OCI-LY1 (cell line): ENCODE data around the gene ANKHD1.

Source experiments
- H2AFZ ChIP-seq: fragments of 200-600 bp; sonication (generic), shearing (Covaris generic); 2 replicates; pipeline ENCODE4 v1.6.0; 2014; ENCODE audit warnings: antibody characterized with exemption, mild to moderate bottlenecking, low read length
- H3F3A ChIP-seq: fragments of 200-600 bp; sonication (generic), shearing (Covaris generic); 2 replicates; pipeline ENCODE4 v1.6.0; 2014; ENCODE audit warnings: mild to moderate bottlenecking, antibody characterized with exemption, low read length, moderate library complexity; ENCODE audit not compliant: insufficient read depth
- H3K27ac ChIP-seq: fragments of 200-600 bp; sonication (generic); 2 replicates; pipeline ENCODE4 v1.5.1; 2014; ENCODE audit warnings: low read length, mixed run types, mild to moderate bottlenecking, low read depth; ENCODE audit not compliant: poor library complexity, severe bottlenecking
- H3K27me3 ChIP-seq: fragments of 200-600 bp; sonication (generic); 2 replicates; pipeline ENCODE4 v1.6.0; 2014; ENCODE audit warnings: antibody characterized with exemption, mild to moderate bottlenecking, low read length, moderate library complexity; ENCODE audit not compliant: insufficient read depth
- H3K36me3 ChIP-seq: fragments of 200-600 bp; sonication (generic); 2 replicates; pipeline ENCODE4 v1.6.1; 2014; ENCODE audit warnings: mild to moderate bottlenecking, antibody characterized with exemption, low read length, moderate library complexity, mixed read lengths; ENCODE audit not compliant: insufficient read depth
- H3K4me1 ChIP-seq: fragments of 200-600 bp; sonication (generic); 2 replicates; pipeline ENCODE4 v1.5.1; 2014; ENCODE audit warnings: mild to moderate bottlenecking, low read length, moderate library complexity; ENCODE audit not compliant: insufficient read depth, severe bottlenecking
- H3K4me2 ChIP-seq: fragments of 200-600 bp; sonication (generic), shearing (Covaris generic); 2 replicates; pipeline ENCODE4 v1.6.1; 2014; ENCODE audit warnings: low read length
- H3K4me3 ChIP-seq: fragments of 200-600 bp; sonication (generic); 2 replicates; pipeline ENCODE4 v1.5.1; 2014; ENCODE audit warnings: low read length, low read depth, mild to moderate bottlenecking, mixed read lengths; ENCODE audit not compliant: poor library complexity, severe bottlenecking
- H3K79me2 ChIP-seq: fragments of 200-600 bp; shearing (Covaris generic); 2 replicates; pipeline ENCODE4 v1.6.1; 2016; ENCODE audit warnings: mixed run types, low read length, mixed read lengths; ENCODE audit not compliant: insufficient read depth
- H3K9ac ChIP-seq: fragments of 200-600 bp; sonication (generic), shearing (Covaris generic); 2 replicates; pipeline ENCODE4 v1.6.1; 2014; ENCODE audit warnings: mild to moderate bottlenecking, low read length, mixed read lengths
- H3K9me2 ChIP-seq: fragments of 200-600 bp; sonication (generic), shearing (Covaris generic); 2 replicates; pipeline ENCODE4 v1.6.1; 2014; ENCODE audit warnings: low read depth, mild to moderate bottlenecking, low read length, mixed read lengths
- H3K9me3 ChIP-seq: fragments of 200-600 bp; shearing (Covaris generic); 2 replicates; pipeline ENCODE4 v1.6.1; 2014; ENCODE audit warnings: low read length, mixed read lengths
- H4K20me1 ChIP-seq: fragments of 200-600 bp; sonication (generic), shearing (Covaris generic); 2 replicates; pipeline ENCODE4 v1.6.0; 2016; ENCODE audit warnings: mild to moderate bottlenecking, low read length; ENCODE audit not compliant: insufficient read depth
- CTCF ChIP-seq: fragments of 200-600 bp; sonication (generic), shearing (Covaris generic); IDR thresholded peaks from 2 replicates; pipeline ENCODE4 v1.5.1; 2017; ENCODE audit warnings: mild to moderate bottlenecking, antibody characterized with exemption, low read length, moderate library complexity, mixed read lengths
- EZH2 ChIP-seq: fragments of 200-600 bp; sonication (generic), shearing (Covaris generic); IDR thresholded peaks from 2 replicates; pipeline ENCODE4 v1.8.0; 2017; ENCODE audit warnings: borderline replicate concordance, mixed run types, mild to moderate bottlenecking, antibody characterized with exemption, low read length, moderate library complexity, mixed read lengths

ANKHD1 gene

GRCh38 chr5:140549237-140550144, 147.9 kb downstream of the ANKHD1 start:
- peaks cover 35% of the 10 kb centered on the region for H3K4me1 ChIP-seq
- H3F3A ChIP-seq: no peaks in the 10 kb centered on the region
- H3K9me3 ChIP-seq: no peaks in the 10 kb centered on the region
- peaks cover 62% of the 10 kb centered on the region for H3K36me3 ChIP-seq
- no peak overlapping the region for H3K4me3 ChIP-seq
- H3K27ac ChIP-seq: no peak overlapping the region
- no peaks in the 10 kb centered on the region for H3K79me2 ChIP-seq
- no peak overlapping the region for H3K4me2 ChIP-seq
- no peak for TF ChIP-seq EZH2
- no peak for TF ChIP-seq CTCF
- H2AFZ ChIP-seq: no peak overlapping the region
- H3K27me3 ChIP-seq: no peaks in the 10 kb centered on the region
- H3K9ac ChIP-seq: no peak overlapping the region
- no peaks in the 10 kb centered on the region for H4K20me1 ChIP-seq
- H3K9me2 ChIP-seq: no peaks in the 10 kb centered on the region

- Histone ChIP-seq H3K4me2 (no peak overlapping the region), H3K79me2 (0 out of 2 replicates have a peak, but pooled peaks cover 3% of the 10 kb centered on the region), H3K4me3 (no peak overlapping the region), H3K9ac (no peak overlapping the region), H2AFZ (no peak overlapping the region), H4K20me1 (no peaks in the 10 kb centered on the region), H3F3A (no peaks in the 10 kb centered on the region), H3K9me3 (no peaks in the 10 kb centered on the region), H3K9me2 (no peaks in the 10 kb centered on the region), H3K36me3 (peaks cover 56% of the 10 kb centered on the region), H3K4me1 (peaks cover 41% of the 10 kb centered on the region), H3K27ac (no peak overlapping the region), H3K27me3 (no peaks in the 10 kb centered on the region)
- TF ChIP-seq CTCF (no peak), EZH2 (no peak)
Observed at GRCh38 chr5:140550147-140551079, 148.8 kb downstream of the ANKHD1 start.

GRCh38 chr5:140551872-140552271, 150.2 kb downstream of the ANKHD1 start:
- no peak overlapping the region for H3K4me2 ChIP-seq
- H2AFZ ChIP-seq: no peak overlapping the region
- no peak overlapping the region for H3K9ac ChIP-seq
- H3K27me3 ChIP-seq: no peaks in the 10 kb centered on the region
- H3K4me1 ChIP-seq: peaks cover 47% of the 10 kb centered on the region
- H3K4me3 ChIP-seq: no peak overlapping the region
- no peaks in the 10 kb centered on the region for H3K9me2 ChIP-seq
- no peaks in the 10 kb centered on the region for H4K20me1 ChIP-seq
- no peaks in the 10 kb centered on the region for H3F3A ChIP-seq
- peaks cover 56% of the 10 kb centered on the region for H3K36me3 ChIP-seq
- H3K27ac ChIP-seq: no peak overlapping the region
- H3K79me2 ChIP-seq: peaks cover 17% of the 10 kb centered on the region
- H3K9me3 ChIP-seq: no peaks in the 10 kb centered on the region
- TF ChIP-seq CTCF: no peak
